SW480 (cell line): ENCODE measurements around the gene LRRC4C.
A peak's percentile ranks its signal among the peaks of the same experiment; 100 is the strongest.
"Not testable (repeated sequence)": the region's sequence is repeated elsewhere in the genome, so short reads cannot be mapped to it uniquely, and the experiment has no call there.

Experiments used
- DNase-seq: peaks from one replicate; pipeline ENCODE4 v3.0.0-alpha.2; 2016; ENCODE audit warnings: low spot score

The LRRC4C gene

GRCh38 chr11:41018224-41018623 lies 441.2 kb downstream of the LRRC4C start:
- no peak for DNase-seq

DNA sequence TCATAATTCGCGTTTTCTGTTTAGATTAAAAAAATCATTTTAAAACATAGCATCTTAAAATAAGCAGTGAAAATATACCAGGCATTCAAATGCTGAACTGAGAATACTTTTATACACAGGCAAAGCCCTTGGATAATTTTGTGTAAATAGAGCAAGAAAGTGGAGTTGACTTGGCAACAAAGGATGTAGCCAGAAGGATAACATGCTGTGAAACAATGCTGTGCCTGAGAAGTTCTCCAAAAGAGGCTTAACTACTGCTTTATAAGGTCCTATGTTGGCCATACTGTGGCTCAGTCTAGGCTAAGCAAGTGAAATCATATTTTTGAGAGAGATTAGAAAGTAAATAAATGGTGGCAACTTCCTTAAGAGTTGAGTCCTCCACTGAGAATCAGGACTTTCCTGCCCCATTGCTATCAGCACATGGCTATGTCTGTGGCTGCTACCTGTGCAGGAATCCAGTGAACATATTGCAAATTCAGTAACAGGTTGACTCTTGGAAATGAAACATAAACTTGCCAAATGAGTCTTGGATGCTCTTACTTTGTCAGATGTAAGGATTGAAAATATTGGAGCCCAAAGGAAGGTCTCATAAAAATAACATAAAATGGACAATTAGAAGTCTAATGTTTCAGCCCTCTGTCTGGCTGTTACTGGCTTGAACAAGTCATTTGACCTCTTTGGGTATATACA lies 448.9 kb downstream of the LRRC4C start:
- DNase-seq, result no peak

DNA sequence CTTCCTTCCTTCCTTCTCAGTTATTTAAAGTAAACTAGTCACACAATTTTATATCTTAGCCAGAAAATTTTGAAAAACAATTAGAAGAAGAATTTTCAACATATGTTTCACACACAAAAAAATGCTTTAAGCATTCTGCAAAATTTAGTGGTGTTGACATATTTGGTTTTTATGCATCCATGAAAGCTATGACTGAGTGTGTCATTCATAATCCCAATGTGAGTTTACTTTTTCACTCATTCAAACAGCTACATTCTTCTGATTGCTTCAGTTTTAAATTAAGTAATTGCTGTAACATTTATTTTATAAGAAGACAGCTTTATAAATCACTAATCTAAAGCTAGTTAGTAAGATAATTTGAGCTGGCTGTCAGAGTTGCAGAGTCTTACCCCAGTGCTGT lies 453.5 kb downstream of the LRRC4C start:
- no peak for DNase-seq

- no peak for DNase-seq
These were observed 455.8 kb downstream of the LRRC4C start for GRCh38 chr11:41003339-41004282.

- DNase-seq, result no peak
These were observed 460.5 kb downstream of the LRRC4C start for GRCh38 chr11:40998920-40999319.

GRCh38 chr11:40987776-40988435 lies 471.5 kb downstream of the LRRC4C start:
- no peak for DNase-seq

- DNase-seq, result no peak
These were observed 473.1 kb downstream of the LRRC4C start for GRCh38 chr11:40986320-40986719.

- no peak for DNase-seq
These were observed 484.4 kb downstream of the LRRC4C start for GRCh38 chr11:40975076-40975475.

- no peak for DNase-seq
These were observed 485.2 kb downstream of the LRRC4C start for GRCh38 chr11:40974186-40974795.

- DNase-seq, result no peak
These were observed 500.7 kb downstream of the LRRC4C start for GRCh38 chr11:40958707-40959106.

DNA sequence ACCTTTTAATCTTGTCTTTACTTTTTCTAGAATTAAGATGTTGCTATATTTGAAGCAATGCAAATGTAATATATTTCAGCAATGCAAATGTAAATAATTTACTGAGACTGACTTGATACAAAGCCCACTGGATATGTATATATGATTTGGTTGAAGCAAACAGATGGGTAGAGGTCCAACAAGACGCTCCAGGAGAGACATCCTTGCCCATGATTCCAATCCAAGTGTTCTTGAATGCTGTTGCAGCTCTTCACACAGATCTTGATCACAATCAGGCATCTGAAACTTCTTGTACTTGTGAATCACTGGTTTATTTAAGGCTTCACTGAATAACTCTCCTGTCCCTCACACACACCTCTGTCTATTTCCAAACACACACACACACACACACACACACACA lies 507.0 kb downstream of the LRRC4C start:
- DNase-seq, result no peak

DNA sequence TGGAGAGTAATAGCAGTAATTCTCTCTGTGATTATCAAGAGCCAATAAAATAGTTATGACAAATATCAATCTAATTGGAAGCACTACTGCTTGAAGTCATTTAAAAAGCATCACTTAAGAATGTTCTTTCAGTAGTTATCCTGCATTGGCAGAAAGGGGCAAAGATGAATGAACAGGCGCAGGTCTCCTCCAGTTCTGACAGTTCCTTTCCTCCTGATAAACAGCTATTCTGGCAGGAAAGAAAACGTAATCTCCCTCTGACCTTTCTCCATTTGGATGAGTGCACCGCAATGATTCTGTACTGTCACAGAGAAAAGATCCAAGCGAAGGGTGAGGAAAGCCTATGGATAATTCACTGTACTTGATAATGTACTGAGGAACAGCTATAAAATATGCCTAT lies 521.5 kb downstream of the LRRC4C start:
- no peak for DNase-seq

GRCh38 chr11:40924915-40925314 lies 534.5 kb downstream of the LRRC4C start:
- DNase-seq, result no peak

DNA sequence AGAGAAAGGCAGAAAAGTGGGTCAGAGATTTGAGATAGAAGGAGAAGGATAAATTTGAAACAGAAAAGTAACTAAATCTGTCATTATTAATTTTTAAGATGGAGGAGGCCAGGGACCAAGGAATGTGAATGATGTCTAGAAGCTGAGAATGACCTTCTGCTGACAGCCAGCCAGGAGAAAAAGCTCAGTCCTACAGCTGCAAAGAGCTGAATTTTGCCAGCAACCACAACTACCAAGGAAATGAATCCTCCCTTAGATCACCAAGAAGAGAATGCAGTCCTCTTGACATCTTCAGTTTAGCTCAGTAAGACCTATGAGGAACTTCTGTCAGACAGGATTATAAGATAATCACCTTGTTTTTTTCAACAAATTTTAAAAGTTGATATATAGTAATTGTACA lies 538.2 kb downstream of the LRRC4C start:
- no peak for DNase-seq

- DNase-seq, result not testable (repeated sequence)
These were observed 548.7 kb downstream of the LRRC4C start for GRCh38 chr11:40910774-40911173.

- no peak for DNase-seq
These were observed 565.0 kb downstream of the LRRC4C start for GRCh38 chr11:40894501-40894900.

GRCh38 chr11:40885250-40885954 lies 574.0 kb downstream of the LRRC4C start:
- DNase-seq, result no peak

DNA sequence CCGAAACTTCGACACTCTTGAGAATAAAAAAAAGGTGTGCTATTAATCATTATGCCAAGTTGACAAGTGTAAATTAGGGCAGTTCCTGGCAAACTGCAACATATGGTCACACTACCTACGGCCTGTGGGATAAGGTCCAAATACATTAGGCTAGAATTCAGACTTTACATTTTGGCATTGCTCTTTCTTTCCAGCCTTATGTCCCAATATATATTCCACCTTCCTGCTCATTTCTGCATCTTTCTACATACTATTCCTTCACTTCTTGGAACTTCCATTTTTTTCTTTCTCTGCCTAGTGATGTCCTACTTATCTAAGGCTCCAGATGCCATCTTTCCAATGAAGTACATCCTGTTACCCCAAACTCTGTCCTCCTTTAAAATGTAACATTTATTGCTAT lies 577.2 kb downstream of the LRRC4C start:
- DNase-seq, result no peak

DNA sequence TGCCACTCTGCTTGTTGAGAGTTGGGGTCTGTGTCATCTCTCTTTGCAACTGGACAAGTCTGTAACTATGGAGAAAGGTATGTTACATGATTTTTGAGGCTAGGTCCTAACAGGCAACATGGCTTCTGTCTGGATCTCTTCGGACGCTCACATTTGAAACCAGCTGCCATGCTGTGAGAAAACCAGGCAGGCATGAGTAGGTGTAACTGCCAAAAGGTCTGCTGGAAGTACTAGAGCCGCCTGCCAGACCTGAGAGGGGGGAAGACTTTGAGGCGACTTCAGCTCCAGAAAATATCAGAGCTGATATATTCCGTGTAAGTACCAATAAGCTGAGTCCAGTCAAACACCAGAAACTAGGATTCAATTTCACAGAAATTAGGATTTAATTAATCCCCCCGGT lies 579.5 kb downstream of the LRRC4C start:
- DNase-seq, result no peak

DNA sequence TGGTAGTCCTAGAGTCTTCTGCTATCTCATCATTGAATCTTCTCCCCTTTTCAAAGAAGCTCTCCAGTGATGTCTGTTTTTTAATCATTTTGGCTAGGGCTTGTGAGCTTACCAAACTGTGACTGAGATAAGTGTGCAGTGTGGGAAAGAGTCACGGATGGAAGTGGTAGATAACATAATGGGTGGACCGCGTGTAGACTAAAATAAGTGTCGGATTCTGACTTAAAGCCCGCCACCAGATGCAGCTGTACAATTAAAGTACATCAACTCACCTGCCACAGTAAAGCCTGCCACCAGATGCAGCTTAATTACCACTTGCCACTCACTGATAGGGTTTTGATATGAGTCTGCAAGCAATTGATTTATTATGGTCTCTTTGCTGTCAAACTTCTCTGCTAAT lies 581.5 kb downstream of the LRRC4C start:
- no peak for DNase-seq

GRCh38 chr11:40877256-40877655 lies 582.2 kb downstream of the LRRC4C start:
- peak; percentile 36 for DNase-seq
